DND-41 (cell line): ENCODE data around the gene ZFP69B.
"Not testable (repeated sequence)": the region's sequence is repeated elsewhere in the genome, so short reads cannot be mapped to it uniquely, and the experiment has no call there.

Experiments
- ATAC-seq: fragments of 200-7000 bp; cut with Tn5 transposase; 3 replicates; pipeline ENCODE4 v1.9.1; 2021; ENCODE audit warnings: low read depth; ENCODE audit not compliant: insufficient read depth
- DNase-seq: peaks from one replicate; pipeline ENCODE4 v3.0.0-alpha.2; 2020
- H2AFZ ChIP-seq: 2 replicates; pipeline ENCODE4 v1.6.0; 2012; ENCODE audit warnings: low read depth, low read length
- H3K27ac ChIP-seq: 2 replicates; pipeline ENCODE4 v1.5.1; 2012; ENCODE audit warnings: low read length, inconsistent platforms
- H3K27me3 ChIP-seq: fragments of 200-600 bp; sonication (generic); 2 replicates; pipeline ENCODE4 v1.6.0; 2012; ENCODE audit warnings: low read length, mild to moderate bottlenecking, inconsistent platforms; ENCODE audit not compliant: insufficient read depth, poor library complexity
- H3K36me3 ChIP-seq: 2 replicates; pipeline ENCODE4 v1.5.1; 2012; ENCODE audit warnings: low read length, inconsistent platforms; ENCODE audit not compliant: insufficient read depth
- H3K4me1 ChIP-seq: 2 replicates; pipeline ENCODE4 v1.5.1; 2012; ENCODE audit warnings: mild to moderate bottlenecking, low read length; ENCODE audit not compliant: insufficient read depth
- H3K4me2 ChIP-seq: 2 replicates; pipeline ENCODE4 v1.6.0; 2012; ENCODE audit warnings: mild to moderate bottlenecking, moderate library complexity, low read length, inconsistent platforms; ENCODE audit not compliant: insufficient read depth
- H3K4me3 ChIP-seq, 2 experiments: fragments of 200-600 bp in 1 of 2; shearing (Covaris generic) in 1 of 2; 2 replicates each; pipeline ENCODE4 v1.5.1; 2012 to 2016; ENCODE audit warnings: inconsistent platforms in 2 of 2, low read length in 2 of 2, mild to moderate bottlenecking in 2 of 2, low read depth in 1 of 2, moderate library complexity in 1 of 2
- H3K79me2 ChIP-seq: 2 replicates; pipeline ENCODE4 v1.6.0; 2012; ENCODE audit warnings: low read length, inconsistent platforms; ENCODE audit not compliant: insufficient read depth
- H3K9ac ChIP-seq: 2 replicates; pipeline ENCODE4 v1.6.0; 2012; ENCODE audit warnings: low read depth, mild to moderate bottlenecking, inconsistent platforms, low read length, moderate library complexity
- H3K9me3 ChIP-seq: 2 replicates; pipeline ENCODE4 v1.5.1; 2012; ENCODE audit warnings: low read length, moderate library complexity, mild to moderate bottlenecking, inconsistent platforms; ENCODE audit not compliant: insufficient read depth, severe bottlenecking
- H4K20me1 ChIP-seq: 2 replicates; pipeline ENCODE4 v1.6.0; 2012; ENCODE audit warnings: low read length; ENCODE audit not compliant: insufficient read depth
- CTCF ChIP-seq: IDR thresholded peaks from 2 replicates; pipeline ENCODE4 v1.5.1; 2012; ENCODE audit warnings: borderline replicate concordance, low read length, moderate library complexity, mild to moderate bottlenecking; ENCODE audit not compliant: poor library complexity, severe bottlenecking; ENCODE audit errors: extremely low read depth
- EZH2 ChIP-seq: IDR thresholded peaks from 3 replicates; pipeline ENCODE4 v1.6.1; 2012; ENCODE audit warnings: borderline replicate concordance, low read depth, mild to moderate bottlenecking, moderate library complexity, low read length, inconsistent platforms; ENCODE audit not compliant: severe bottlenecking

ZFP69B gene

DNA sequence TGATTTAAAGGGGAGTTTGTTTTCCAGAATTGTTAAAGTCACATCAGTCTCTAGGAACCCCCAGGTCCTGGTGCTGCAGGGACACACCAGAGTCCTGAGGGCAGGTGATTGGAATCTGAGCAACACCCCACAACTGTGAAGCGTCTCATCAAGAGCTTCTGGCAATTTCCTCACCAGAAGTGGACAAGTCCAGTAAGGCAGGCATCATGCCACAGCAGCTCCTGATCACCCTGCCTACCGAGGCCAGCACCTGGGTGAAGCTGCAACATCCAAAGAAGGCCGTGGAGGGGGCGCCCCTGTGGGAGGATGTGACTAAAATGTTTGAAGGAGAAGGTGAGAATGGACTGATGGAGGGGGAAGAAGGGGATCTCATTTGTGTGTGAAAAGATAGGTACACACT lies 28.9 kb downstream of the ZFP69B start:
- no peak for TF ChIP-seq CTCF
- TF ChIP-seq EZH2 = no peak
- ATAC-seq = no peak
- no peak for DNase-seq
- H3K36me3 ChIP-seq = peaks cover 21% of the 10 kb centered on the region
- H3K9ac ChIP-seq = no peak overlapping the region
- no peak overlapping the region for H2AFZ ChIP-seq
- peaks cover 31% of the 10 kb centered on the region for H3K4me1 ChIP-seq
- peaks cover 14% of the 10 kb centered on the region for H3K79me2 ChIP-seq
- H3K4me2 ChIP-seq = peak overlapping the region; percentile 82; the same call in 1 of the 2 replicates
- H3K27ac ChIP-seq = no peak overlapping the region
- H3K9me3 ChIP-seq = peaks cover 20% of the 10 kb centered on the region
- no peaks in the 10 kb centered on the region for H4K20me1 ChIP-seq
- peak overlapping the region in 1 of 2 experiments; percentile 31; a peak in 1 of 4 replicates for H3K4me3 ChIP-seq
- H3K27me3 ChIP-seq = no peaks in the 10 kb centered on the region

- H4K20me1 ChIP-seq = no peaks in the 10 kb centered on the region
- H3K9ac ChIP-seq = no peak overlapping the region
- ATAC-seq (no peak), DNase-seq (no peak)
- H2AFZ ChIP-seq = no peak overlapping the region
- H3K36me3 ChIP-seq = peaks cover 64% of the 10 kb centered on the region
- H3K79me2 ChIP-seq = peaks cover 8% of the 10 kb centered on the region; the same call in 1 of the 2 replicates
- H3K9me3 ChIP-seq = peaks cover 47% of the 10 kb centered on the region
- H3K27ac ChIP-seq = no peak overlapping the region
- H3K27me3 ChIP-seq = no peaks in the 10 kb centered on the region
- no peak overlapping the region for H3K4me3 ChIP-seq
- no peaks in the 10 kb centered on the region for H3K4me1 ChIP-seq
- H3K4me2 ChIP-seq = no peak overlapping the region
- TF ChIP-seq EZH2 (no peak), CTCF (no peak)
Measured at GRCh38 chr1:40495315-40495903, 45.1 kb downstream of the ZFP69B start.

DNA sequence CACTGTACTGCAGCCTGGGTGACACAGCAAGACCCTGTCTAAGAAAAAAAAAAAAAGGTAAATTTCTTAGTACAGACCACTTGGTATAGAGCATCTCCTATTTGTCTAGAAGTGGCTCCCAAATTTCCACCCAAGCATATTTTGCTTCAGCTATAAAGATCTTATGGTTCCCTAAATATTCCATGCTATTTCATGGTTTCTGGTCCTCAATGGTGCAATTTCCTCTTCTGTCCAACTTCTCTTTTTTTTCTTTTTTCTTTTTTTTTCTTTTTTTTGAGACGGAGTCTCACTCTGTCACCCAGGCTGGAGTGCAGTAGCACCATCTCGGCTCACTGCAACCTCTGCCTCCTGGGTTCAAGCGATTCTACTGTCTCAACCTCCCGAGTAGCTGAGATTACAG lies 52.4 kb downstream of the ZFP69B start:
- not testable (repeated sequence) for H4K20me1 ChIP-seq, H3K4me2 ChIP-seq, DNase-seq, H3K27ac ChIP-seq, H2AFZ ChIP-seq, ATAC-seq, H3K9ac ChIP-seq, H3K79me2 ChIP-seq, H3K27me3 ChIP-seq, H3K4me3 ChIP-seq, H3K4me1 ChIP-seq
- Histone ChIP-seq H3K9me3 (peaks cover 53% of the 10 kb centered on the region), H3K36me3 (peaks cover 16% of the 10 kb centered on the region)

- no peak for ATAC-seq
- H3K27ac ChIP-seq = peak overlapping the region; percentile 70
Measured at GRCh38 chr1:40507973-40508372, 57.7 kb downstream of the ZFP69B start.

More at GRCh38 chr1:40507973-40508372, 57.7 kb downstream of the ZFP69B start:
- TF ChIP-seq CTCF (no peak), EZH2 (no peak)
- peak overlapping the region; percentile 91 for H2AFZ ChIP-seq
- peak overlapping the region; percentile 69 to 84 for H3K4me3 ChIP-seq
- H4K20me1 ChIP-seq = no peaks in the 10 kb centered on the region
- no peak for DNase-seq
- H3K27me3 ChIP-seq = no peaks in the 10 kb centered on the region
- peak overlapping the region; percentile 83 for H3K9ac ChIP-seq
- H3K9me3 ChIP-seq = peaks cover 33% of the 10 kb centered on the region
- peak overlapping the region; percentile 85 for H3K4me2 ChIP-seq
- peaks cover 42% of the 10 kb centered on the region for H3K79me2 ChIP-seq
- H3K4me1 ChIP-seq = peaks cover 26% of the 10 kb centered on the region
- H3K36me3 ChIP-seq = peaks cover 17% of the 10 kb centered on the region
